ENCODE results near the gene MLXIP. TPM values are rescaled to one million over a fixed set of nuclear protein-coding genes. Genes with fewer than 3 reads are reported as not detected.
"Not testable (repeated sequence)": the region's sequence is repeated elsewhere in the genome, so short reads cannot be mapped to it uniquely, and the experiment has no call there.

The MLXIP gene
- total RNA-seq, 1 donor from 2014 or later, result 58.8 TPM

DNA sequence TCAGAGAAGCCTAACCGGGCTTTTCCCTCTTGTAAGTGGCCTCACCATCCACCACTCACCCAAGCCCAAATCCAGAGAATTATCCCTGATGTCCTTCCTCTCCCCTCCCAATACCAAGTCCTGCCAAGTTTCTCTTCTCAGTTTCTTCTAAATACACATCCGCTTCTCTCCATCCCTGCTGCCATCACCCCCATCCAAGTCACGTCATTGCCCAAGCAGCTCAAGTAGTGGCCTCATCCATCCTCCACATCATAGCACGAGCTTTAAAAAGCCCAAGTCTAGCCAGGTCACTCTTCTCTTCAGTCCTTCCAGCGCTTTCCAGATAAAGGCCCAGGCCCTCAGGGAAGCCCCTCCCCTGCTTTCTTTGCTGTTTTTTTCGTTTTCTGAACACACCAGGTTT is 70.1 kb downstream of the MLXIP start:
- no peak for DNase-seq (ENCODE audit: low read depth)

DNA sequence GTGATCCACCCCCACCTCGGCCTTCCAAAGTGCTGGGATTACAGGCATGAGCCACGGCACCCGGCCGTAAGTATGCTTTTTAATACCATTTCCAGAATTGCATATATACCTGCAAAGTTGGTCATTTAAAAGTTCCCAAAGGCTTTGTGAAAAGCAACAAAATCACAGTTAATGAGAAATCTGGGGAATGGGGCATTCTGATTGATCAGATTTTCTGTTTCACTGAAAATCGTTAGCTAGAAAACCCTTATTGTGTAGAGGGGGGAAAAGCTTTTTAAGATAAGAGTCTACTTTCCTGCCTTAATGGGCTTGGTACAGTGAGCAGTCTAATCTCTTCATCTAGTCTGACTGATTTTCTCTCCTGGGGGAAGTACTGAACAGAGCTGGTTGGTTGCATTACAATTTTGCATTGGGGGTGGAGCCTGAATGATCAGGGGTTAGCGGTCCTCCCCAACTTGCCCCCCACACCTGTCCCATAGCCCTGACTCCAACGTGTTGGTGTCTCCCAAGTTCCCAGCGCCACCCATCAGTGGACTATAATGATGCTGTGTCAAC is 71.6 kb downstream of the MLXIP start:
- DNase-seq (ENCODE audit: low read depth), result no peak

DNA sequence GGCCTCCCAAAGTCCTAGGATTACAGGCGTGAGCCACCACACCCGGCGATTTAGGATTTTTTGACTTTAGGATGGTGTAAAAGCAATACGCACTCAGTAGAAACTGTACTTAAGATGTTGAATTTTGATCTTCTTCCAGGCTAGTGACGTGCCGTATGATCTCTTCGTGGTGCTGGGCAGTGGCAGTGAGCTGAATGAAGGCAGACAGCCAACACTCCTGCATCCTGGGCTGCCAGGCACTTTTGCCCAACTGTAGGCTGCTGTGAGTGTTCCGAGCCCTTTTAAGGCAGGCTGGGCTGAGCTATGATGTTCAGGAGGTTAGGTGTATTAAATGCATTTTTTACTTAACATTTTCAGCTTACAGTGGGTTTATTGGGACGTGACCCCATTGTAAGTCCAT is 74.2 kb downstream of the MLXIP start:
- DNase-seq (ENCODE audit: low read depth), result no peak

DNA sequence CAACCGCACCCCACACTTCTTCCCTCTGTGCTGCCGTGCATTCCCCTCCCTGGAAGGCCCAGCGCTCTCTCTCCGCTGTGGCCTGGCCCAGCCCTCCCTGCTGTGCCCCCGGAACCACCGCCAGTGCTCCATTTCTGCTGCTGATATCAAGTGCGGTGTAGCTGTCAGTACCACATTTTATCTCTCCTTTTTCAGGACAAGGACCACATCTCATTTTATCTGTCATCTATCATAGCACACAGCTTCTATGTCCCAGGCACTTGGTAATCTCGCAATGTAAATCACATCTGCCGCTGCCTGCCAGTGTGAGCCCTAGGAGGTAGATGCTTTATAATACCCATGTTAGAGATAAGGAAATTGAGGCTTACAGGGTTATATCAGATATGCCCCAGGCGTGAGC is 77.1 kb downstream of the MLXIP start:
- DNase-seq (ENCODE audit: low read depth), result no peak

DNA sequence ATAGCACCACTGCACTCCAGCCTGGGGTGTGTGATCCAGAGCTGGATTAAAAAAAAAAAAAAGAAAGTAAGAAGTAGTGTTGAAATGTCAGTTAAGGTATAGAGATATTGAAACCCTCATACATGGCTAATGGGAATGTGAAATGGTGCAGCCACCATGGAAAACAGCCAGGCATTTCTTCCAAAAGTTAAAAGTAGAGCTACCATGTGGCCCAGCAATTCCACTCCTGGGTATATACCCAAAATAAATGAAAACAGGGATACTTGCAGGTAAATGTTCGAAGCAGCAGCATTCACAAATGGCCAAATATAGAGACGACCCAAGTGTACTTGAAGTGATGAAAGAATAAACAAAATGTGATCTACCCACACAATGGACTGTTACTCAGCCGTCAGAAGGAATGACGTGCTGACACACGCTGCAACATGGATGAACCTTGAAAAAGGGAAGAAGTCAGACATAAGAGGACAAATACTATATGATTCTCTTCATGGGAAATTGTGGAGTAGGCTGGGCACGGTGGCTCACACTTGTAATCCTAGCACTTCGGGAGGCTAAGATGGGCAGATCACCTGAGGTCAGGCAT is 80.2 kb downstream of the MLXIP start:
- no peak for DNase-seq (ENCODE audit: low read depth)

DNA sequence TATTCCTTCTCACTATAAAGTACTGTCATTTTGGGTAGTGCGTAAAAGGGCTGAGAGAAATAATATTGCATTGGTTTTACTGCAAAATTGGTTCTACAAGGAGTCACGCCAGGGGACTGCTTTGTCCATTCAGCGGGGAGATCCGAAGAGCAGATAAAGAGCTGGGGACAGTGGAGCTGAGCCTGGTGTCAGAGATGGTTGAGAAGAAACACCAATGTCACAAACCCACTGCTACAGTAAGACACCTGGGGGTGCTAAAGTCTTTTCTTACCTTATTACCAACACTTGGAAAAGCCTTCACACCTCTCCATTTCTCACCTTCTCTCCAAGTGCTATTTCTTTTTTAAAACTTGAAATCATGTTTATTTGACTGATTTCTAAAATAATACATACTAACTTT is 81.3 kb downstream of the MLXIP start:
- no peak for DNase-seq (ENCODE audit: low read depth)

DNA sequence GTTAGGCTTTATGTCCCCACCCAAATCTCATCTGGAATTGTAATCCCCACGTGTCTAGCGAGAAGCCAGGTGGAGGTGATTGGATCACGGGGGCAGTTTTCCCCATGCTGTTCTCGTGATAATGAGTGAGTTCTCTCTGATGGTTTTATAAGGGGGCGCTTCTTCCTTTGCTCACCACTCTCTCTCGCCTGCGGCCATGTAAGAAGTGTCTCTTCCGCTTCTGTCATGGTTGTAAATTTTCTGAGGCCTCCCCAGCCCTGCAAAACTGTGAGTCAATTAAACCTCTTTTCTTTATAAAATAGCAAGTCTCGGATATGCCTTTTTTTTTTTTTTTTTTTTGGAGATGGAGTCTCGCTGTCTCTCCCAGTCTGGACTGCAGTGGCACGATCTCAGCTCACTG is 82.2 kb downstream of the MLXIP start:
- no peak for DNase-seq (ENCODE audit: low read depth)

DNA sequence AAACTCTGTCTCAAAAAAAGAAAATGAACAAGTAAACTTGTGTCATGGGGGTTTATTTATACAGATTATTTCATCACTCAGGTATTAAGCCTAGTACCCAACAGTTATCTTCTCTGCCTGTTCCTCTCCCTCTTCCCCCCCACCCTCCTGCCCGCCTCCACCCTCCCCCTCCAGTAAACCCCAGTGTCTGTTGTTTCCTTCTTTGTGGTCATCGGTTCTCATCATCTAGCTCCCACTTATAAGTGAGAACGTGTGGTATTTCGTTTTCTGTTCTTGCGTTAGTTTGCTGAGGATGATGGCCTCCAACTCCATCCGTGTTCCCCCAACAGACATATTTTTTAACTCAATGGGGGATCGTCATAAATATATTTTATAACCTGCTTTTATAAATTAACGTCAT is 83.1 kb downstream of the MLXIP start:
- DNase-seq (ENCODE audit: low read depth), result no peak

DNA sequence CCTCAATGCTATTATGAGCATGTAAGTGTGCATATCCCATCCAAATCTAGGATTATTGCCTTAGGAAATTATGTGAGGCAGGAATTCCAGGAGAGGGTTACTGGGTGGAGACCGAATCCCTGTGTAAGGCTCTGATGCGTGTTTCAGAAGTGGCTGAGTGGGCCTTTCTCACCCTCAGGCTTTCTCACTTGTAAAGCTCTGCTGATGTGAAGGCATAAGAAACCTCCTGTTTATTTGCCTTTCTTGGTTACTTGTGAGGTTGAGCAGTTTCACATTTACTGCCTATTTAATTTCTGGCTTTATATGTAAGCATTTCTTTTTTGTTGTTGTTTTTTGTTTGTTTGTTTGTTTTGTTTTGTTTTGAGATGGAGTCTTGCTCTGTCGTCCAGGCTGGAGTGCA is 84.4 kb downstream of the MLXIP start:
- DNase-seq (ENCODE audit: low read depth), result no peak

DNA sequence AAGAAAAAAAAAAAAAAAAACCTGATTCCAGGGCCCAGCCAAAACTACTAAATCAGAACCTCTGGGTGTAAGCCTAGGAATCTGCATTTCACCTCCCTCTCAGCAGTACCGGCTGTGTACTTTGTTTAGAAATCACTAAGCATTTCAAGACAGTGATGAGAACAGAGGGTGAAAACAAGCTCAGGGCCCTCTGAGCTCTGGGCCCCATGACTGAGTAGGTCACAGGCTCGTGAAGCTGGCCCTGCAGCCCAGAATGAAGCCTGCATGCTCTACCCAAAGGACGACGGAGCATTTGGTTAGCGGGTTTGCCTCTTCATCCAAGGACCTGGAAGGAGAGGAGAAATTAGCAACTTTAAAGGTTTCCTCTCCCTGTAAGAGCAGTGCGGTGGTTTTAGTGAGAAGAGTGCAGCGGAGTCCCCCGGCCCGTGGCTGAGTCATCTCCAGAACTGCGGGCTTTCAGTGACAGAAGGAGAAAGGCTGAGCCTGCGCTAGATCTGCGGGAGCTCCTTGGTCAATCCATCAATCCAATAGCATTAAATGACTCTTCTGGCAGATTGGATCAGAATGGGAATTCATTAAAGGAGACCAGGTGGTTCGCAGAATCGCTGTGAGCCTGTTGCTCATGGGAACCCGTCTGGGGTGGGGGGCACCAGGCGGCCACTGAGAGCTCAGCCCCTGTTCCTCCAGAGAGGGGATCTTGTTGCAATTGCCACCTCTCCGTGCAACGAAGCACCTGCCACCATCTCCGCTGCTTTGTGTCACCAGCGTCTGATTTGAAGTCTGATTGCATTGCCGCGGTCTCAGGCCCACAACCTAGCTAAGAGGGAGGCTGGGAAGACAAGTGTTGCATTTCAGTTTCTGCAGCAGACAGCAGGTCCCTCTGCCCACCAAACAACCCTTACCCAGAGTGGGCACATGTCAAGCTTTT is 88.1 kb downstream of the MLXIP start:
- DNase-seq (ENCODE audit: low read depth), result no peak

DNA sequence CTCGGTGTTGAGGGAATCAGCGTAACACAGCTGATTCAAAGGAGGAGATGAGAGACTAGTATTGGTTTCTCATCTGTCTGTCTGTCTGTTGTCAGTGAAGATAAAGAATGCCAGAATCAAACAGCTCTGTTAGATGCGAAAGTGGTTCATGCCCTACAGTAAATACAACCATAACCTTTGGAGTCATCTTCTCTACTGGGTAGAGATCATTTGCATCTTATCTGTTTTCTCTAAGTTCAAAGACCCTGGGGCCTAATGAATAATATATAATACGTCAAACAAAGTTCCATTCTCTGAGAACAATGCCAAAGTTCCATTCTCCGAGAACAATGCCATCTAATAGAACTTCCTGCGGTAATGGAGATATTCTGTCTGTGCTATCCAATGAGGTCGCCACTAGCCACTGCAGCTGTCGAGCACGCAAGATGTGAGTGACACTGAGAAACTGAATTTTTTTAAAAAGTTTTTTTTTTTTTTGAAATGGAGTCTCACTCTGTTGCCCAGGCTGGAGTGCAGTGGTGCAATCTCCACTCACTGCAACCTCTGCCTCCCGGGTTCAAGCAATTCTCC is 88.9 kb downstream of the MLXIP start:
- DNase-seq (ENCODE audit: low read depth), result no peak

DNA sequence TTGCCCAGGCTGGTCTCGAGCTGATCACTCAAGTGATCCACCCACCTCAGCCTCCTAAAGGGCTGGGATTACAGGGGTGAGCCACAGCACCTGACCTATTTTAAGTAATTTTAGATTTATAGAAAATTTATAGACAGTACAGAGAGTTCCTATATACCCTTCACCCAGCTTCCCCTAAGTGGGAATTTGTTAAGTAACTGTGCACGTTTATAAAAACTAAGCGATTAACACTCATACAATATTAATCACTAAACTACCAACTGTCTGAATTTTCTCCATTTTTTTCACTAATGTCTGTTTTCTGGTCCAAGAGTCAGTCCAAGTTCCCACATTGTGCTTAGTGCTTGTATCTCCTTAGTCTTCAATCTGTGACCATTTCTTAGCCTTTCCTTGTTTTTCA is 89.9 kb downstream of the MLXIP start:
- DNase-seq (ENCODE audit: low read depth), result no peak

DNA sequence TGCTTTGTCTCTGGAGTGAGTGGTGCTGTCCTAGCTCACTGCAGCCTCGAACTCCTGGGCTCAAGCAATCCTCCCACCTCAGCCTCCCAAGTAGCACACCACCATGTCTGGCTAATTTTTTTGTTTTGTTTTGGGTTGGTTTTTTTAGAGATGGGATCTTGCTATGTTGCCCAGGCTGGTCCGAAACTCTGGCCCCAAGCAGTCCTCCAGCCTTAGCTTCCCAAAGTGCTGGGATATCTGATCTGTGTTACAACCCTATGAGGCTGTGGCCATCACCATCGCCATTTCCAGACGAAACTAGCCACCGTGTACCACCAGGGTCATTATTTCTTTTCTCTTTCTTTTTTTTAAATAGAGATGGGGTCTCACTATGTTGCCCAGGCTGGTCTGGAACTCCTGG is 92.8 kb downstream of the MLXIP start:
- DNase-seq (ENCODE audit: low read depth), result no peak

DNA sequence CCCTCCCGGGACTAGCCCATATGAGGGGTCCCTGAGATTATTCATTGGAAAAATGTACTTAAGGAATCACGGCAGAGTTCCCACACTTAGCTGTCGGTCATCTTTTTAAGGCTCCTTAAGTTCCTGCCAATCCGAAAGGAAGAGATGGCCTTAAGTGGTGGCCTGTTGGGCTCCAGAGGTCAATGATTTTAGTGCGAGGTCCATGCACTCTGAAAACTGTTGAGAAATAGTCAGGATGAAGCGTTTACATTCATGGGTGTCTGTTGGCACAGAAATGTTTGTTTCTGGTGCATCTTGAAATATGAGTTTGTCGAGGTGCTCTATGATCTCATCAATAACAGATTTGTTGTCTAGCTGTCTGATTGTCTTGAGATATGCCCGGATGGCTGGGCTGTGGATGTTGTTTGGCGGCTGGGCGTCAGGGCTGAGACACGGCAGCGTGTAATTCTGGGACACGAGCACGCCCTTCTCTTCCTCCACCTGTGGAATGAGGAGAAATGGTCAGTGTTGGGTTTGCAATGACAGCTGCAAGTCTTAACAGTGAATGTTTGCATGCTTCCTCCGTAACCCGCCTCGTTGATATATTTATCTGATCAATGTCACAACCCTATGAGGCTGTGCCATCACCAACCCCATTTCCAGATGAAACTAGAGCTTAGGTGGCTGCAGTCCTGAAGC is 93.8 kb downstream of the MLXIP start:
- DNase-seq (ENCODE audit: low read depth), result no peak

DNA sequence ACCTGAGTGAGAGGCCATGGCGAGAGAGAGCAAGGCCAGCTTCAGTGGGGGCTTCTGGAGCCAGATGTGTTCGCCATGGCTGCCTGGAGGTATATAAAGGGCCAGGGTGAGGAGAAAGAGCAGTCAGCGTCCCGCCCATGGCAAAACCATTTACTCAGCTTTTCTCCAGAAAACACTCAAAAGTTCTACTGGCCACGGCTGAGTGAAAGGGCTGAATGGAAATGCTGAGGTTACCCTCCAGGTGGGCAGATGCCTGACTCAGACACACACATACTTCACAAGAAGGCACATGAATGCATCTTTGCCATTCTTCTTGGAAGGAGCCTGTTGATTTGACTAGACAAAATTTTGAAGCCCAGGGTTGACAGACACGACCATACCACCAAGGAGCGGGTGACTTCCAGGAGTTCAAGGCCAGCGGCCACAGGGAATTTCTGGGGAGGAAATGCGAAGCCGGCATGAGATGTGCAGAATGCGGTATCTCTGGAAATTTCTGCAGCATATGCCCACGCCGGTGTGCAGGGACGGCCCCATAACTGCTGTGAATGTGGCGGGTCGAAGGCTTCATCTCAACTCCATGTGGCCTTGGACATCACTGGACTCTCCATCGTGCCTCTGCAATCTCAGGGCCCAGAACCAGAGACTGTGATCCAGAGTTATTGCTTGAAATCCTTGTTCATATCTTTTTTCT is 95.7 kb downstream of the MLXIP start, which contains the start of gene IL31:
IL31 (minus strand) TSS at position 67 of the 691 bp plus-strand sequence; CDS start at position 18, 49 bp downstream.
- DNase-seq (ENCODE audit: low read depth), result no peak

DNA sequence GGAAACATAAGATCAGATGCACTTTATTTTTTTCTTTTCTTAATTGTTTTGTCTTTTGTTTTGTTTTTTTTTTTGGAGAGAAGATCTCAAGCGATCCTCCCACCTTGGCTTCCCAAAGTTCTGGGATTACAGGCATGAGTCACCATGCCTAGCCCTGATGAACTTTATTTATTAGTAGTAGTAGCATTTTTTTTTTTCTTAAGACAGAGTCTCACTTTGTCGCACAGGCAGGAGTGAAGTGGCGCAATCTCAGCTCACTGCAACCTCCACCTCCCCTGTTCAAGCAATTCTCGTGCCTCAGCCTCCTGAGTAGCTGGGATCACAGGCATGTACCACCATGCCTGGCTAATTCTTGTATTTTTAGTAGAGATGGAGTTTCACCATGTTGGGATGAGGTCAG is 97.9 kb downstream of the MLXIP start:
- not testable (repeated sequence) for DNase-seq (ENCODE audit: low read depth)

DNA sequence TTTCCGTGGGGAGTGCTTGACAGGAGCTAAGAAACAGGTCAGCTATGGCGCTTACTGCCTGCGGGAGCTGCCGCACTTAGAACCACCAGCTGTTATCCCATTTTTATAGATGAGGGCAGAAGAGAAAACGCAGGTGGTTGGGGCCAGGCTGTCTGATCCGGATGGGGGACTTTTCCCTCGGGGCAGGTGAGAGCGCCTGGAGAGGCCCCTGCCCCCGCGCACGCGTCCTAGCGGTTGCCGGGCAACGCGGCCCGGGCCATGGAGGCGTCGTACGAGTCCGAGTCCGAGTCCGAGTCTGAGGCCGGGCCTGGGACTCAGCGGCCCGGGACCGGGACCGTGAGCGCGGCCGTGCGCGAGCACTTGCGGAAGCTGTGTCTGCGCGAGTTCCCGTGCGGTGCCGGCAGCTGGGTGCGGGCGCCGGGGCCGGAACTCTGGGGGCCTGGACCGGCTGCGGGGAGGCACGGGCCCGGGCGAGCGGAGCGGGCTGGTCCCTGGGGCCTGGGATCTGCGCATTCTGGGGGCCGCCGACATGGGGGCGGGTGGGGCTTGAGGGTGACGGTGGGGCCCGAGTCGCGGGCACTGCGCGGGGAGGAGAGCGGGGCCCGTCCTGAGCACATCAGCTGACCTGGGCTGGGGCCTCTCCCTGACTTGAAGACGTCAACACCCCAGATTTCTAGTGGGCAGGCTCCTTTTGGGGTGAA is 104.5 kb downstream of the MLXIP start, which contains the start of gene LRRC43:
LRRC43 (plus strand) TSS at position 237 of the 701 bp plus-strand sequence; CDS start at position 259, 22 bp downstream.
- DNase-seq (ENCODE audit: low read depth), result no peak

DNA sequence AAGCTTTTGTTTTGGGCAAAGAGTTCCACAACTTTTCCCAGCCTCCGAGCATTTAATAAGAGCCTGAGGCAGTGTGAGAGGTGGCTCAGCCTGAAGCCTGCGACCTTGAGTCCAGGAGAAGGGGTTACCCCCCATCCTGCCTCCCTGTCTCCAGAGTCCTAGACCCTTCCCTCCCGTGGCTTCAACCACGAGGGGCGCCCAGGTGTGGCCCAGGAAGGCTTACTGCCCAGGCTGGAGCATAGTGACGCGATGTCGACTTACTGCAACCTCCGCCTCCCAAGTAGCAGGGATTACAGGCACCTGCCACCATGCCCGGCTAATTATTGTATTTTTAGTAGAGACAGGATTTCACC is 105.0 kb downstream of the MLXIP start:
- DNase-seq (ENCODE audit: low read depth), result no peak

DNA sequence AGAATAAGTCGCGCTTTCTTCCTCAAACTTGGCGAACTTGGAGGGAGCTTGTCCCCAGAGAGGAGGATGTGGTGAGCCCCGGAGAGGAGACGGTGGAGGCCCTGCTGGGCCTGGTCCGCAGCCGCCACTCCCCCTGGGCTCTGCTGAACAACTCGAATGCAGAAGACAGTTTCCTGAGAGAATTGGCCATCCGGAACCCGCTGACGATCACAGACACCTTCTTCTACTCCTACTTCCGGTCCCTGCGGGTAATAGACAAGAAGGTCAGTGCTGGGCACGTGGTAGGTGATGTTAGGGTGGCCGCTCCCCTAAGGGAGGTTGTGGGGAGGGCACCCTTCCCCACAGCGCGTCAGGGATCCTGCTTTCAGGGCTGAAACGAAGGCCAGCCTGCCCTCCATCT is 106.0 kb downstream of the MLXIP start:
- no peak for DNase-seq (ENCODE audit: low read depth)

DNA sequence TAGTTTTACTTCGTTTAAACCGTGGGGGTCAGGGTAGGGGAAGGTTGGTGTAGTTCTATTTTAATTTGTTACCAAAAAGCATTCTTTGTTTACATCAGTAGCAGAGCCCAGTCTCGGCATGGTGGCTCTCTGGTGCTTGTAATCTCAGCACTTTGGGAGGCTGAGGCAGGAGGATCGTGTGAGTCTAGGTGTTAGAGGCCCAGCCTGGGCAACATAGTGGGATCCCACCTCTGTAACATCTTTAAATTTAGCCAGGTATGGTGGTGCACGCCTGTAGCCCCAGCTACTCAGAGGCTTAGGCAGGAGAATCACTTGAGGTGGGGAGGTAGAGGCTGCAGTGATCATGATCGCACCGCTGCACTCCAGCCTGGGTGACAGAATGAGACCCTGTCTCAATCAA is 106.5 kb downstream of the MLXIP start:
- no peak for DNase-seq (ENCODE audit: low read depth)
